H9 (cell line): ENCODE data around the gene EFTUD2. TPM values are rescaled to one million over a fixed set of nuclear protein-coding genes. Genes with fewer than 3 reads are reported as not detected.

Source experiments
- DNase-seq: peaks from one replicate; pipeline ENCODE4 v3.0.0-alpha.2; 2017
- H2AFZ ChIP-seq: one replicate; pipeline ENCODE4 v1.6.1; 2013; ENCODE audit warnings: mild to moderate bottlenecking, low read length, control low read depth, moderate library complexity
- H2AK5ac ChIP-seq: 2 replicates; pipeline ENCODE4 v1.6.1; 2013; ENCODE audit warnings: low read length, control low read depth, mixed read lengths; ENCODE audit not compliant: insufficient read length
- H2BK120ac ChIP-seq: one replicate; pipeline ENCODE4 v1.6.1; 2013; ENCODE audit warnings: low read depth, mild to moderate bottlenecking, low read length, control low read depth, inconsistent platforms; ENCODE audit not compliant: poor library complexity, severe bottlenecking
- H2BK12ac ChIP-seq: 2 replicates; pipeline ENCODE4 v1.6.1; 2013; ENCODE audit warnings: low read length, control low read depth, mixed read lengths, low read depth; ENCODE audit not compliant: insufficient read length
- H2BK15ac ChIP-seq: 2 replicates; pipeline ENCODE4 v1.6.1; 2013; ENCODE audit warnings: low read depth, low read length, control low read depth
- H2BK20ac ChIP-seq: one replicate; pipeline ENCODE4 v1.6.1; 2013; ENCODE audit warnings: low read depth, mild to moderate bottlenecking, low read length, control low read depth, inconsistent platforms; ENCODE audit not compliant: poor library complexity, severe bottlenecking
- H2BK5ac ChIP-seq: 2 replicates; pipeline ENCODE4 v1.6.1; 2013; ENCODE audit warnings: low read length, control low read depth, mixed read lengths; ENCODE audit not compliant: insufficient read length
- H3K14ac ChIP-seq: 2 replicates; pipeline ENCODE4 v1.6.1; 2013; ENCODE audit warnings: low read length, control low read depth; ENCODE audit not compliant: insufficient read depth
- H3K18ac ChIP-seq: 2 replicates; pipeline ENCODE4 v1.6.1; 2013; ENCODE audit warnings: low read depth, mild to moderate bottlenecking, mixed read lengths, low read length, control low read depth; ENCODE audit not compliant: insufficient read length
- H3K23ac ChIP-seq: 2 replicates; pipeline ENCODE4 v1.6.1; 2013; ENCODE audit warnings: low read length, control low read depth, mixed read lengths, low read depth; ENCODE audit not compliant: insufficient read length
- H3K23me2 ChIP-seq: 2 replicates; pipeline ENCODE4 v1.6.1; 2013; ENCODE audit warnings: low read depth, mild to moderate bottlenecking, mixed read lengths, low read length, control low read depth; ENCODE audit not compliant: insufficient read length, poor library complexity, severe bottlenecking
- H3K27ac ChIP-seq: 2 replicates; pipeline ENCODE4 v1.5.1; 2013; ENCODE audit warnings: low read length, control low read depth, mixed read lengths, low read depth; ENCODE audit not compliant: insufficient read length
- H3K27me3 ChIP-seq: 2 replicates; pipeline ENCODE4 v1.6.1; 2013; ENCODE audit warnings: low read length, control low read depth, inconsistent platforms; ENCODE audit not compliant: insufficient read depth
- H3K4ac ChIP-seq: 2 replicates; pipeline ENCODE4 v1.6.1; 2013; ENCODE audit warnings: low read depth, mild to moderate bottlenecking, control low read depth, inconsistent platforms, low read length, moderate library complexity
- H3K4me1 ChIP-seq: 2 replicates; pipeline ENCODE4 v1.6.1; 2013; ENCODE audit warnings: low read length, control low read depth, inconsistent platforms; ENCODE audit not compliant: insufficient read depth
- H3K4me2 ChIP-seq: 2 replicates; pipeline ENCODE4 v1.6.1; 2013; ENCODE audit warnings: low read length, control low read depth, mixed read lengths; ENCODE audit not compliant: insufficient read length, insufficient read depth
- H3K56ac ChIP-seq: 2 replicates; pipeline ENCODE4 v1.6.1; 2013; ENCODE audit warnings: low read depth, mild to moderate bottlenecking, mixed read lengths, low read length, control low read depth; ENCODE audit not compliant: insufficient read length
- H3K79me1 ChIP-seq: 2 replicates; pipeline ENCODE4 v1.6.1; 2013; ENCODE audit warnings: low read depth, mild to moderate bottlenecking, moderate library complexity, low read length, control low read depth, inconsistent platforms; ENCODE audit not compliant: insufficient read depth, poor library complexity, severe bottlenecking
- H3K79me2 ChIP-seq: 2 replicates; pipeline ENCODE4 v1.6.1; 2013; ENCODE audit warnings: low read length, control low read depth, inconsistent platforms; ENCODE audit not compliant: insufficient read depth
- H3K9ac ChIP-seq: 2 replicates; pipeline ENCODE4 v1.6.1; 2013; ENCODE audit warnings: low read length, control low read depth, mixed read lengths; ENCODE audit not compliant: insufficient read length; ENCODE audit errors: extremely low read depth
- H3K9me3 ChIP-seq: one replicate; pipeline ENCODE4 v1.6.1; 2013; ENCODE audit warnings: low read depth, low read length, inconsistent platforms; ENCODE audit not compliant: control insufficient read depth
- H3T11ph ChIP-seq: one replicate; pipeline ENCODE4 v1.6.1; 2013; ENCODE audit warnings: mild to moderate bottlenecking, low read length, control low read depth, inconsistent platforms
- H4K20me1 ChIP-seq: one replicate; pipeline ENCODE4 v1.6.1; 2013; ENCODE audit not compliant: control insufficient read depth, insufficient read length, insufficient read depth
- H4K5ac ChIP-seq: 2 replicates; pipeline ENCODE4 v1.6.1; 2013; ENCODE audit warnings: low read depth, mild to moderate bottlenecking, mixed read lengths, low read length, control low read depth; ENCODE audit not compliant: insufficient read length
- H4K8ac ChIP-seq: replicated peaks from 2 replicates; pipeline ENCODE4 v1.6.1; 2013; ENCODE audit warnings: low read length, control low read depth, mixed read lengths, low read depth; ENCODE audit not compliant: insufficient read length
- H4K91ac ChIP-seq: 2 replicates; pipeline ENCODE4 v1.6.1; 2013; ENCODE audit warnings: low read depth, mild to moderate bottlenecking, moderate library complexity, mixed read lengths, low read length, control low read depth; ENCODE audit not compliant: insufficient read length
- H3K27ac Mint-ChIP-seq, 3 experiments: 2 replicates in 2 of 3; 3 replicates in 1 of 3; pipeline ENCODE4 v1.8.0; 2020 to 2021; ENCODE audit warnings: mixed read lengths in 3 of 3, mild to moderate bottlenecking in 1 of 3, moderate library complexity in 1 of 3
- H3K27me3 Mint-ChIP-seq: 2 replicates; pipeline ENCODE4 v1.8.0; 2021; ENCODE audit warnings: low read depth, mild to moderate bottlenecking, moderate library complexity, mixed read lengths
- H3K36me3 Mint-ChIP-seq, 3 experiments: 2 replicates in 2 of 3; 3 replicates in 1 of 3; pipeline ENCODE4 v1.8.0; 2020 to 2021; ENCODE audit warnings: low read depth in 3 of 3, mixed read lengths in 3 of 3; ENCODE audit not compliant: insufficient read depth in 1 of 3
- H3K4me1 Mint-ChIP-seq, 2 experiments: 2 replicates each; pipeline ENCODE4 v1.8.0; 2020; ENCODE audit warnings: mixed read lengths in 2 of 2
- H3K4me3 Mint-ChIP-seq, 2 experiments: 2 replicates in 1 of 2; 3 replicates in 1 of 2; pipeline ENCODE4 v1.8.0; 2020 to 2021; ENCODE audit warnings: mild to moderate bottlenecking in 2 of 2, mixed read lengths in 2 of 2, moderate library complexity in 1 of 2
- H3K9me3 Mint-ChIP-seq, 2 experiments: 2 replicates in 1 of 2; 3 replicates in 1 of 2; pipeline ENCODE4 v1.8.0; 2020; ENCODE audit warnings: mild to moderate bottlenecking in 2 of 2, mixed read lengths in 2 of 2, moderate library complexity in 1 of 2
- CTCF ChIP-seq: fragments of 200-600 bp; sonication (generic); conservative IDR thresholded peaks from 3 replicates; pipeline ENCODE4 v1.8.0; 2021; ENCODE audit warnings: antibody characterized with exemption, mild to moderate bottlenecking
- whole genome bisulfite sequencing: extraction: QIAGEN DNeasy Blood & Tissue Kit; methylation state at CpG from one replicate; pipeline ENCODE4 v1.1.7; 2013; ENCODE audit warnings: missing lambda C conversion rate, low lambda C conversion rate, mixed read lengths; ENCODE audit not compliant: insufficient read length; ENCODE audit errors: extremely low coverage; 5-methylcytosine and 5-hydroxymethylcytosine counted together
- total RNA-seq: library from RNA; stranded (reverse); gene quantifications from 2 replicates; pipeline ENCODE4 v1.2.1, GENCODE V29; 2021

The EFTUD2 gene
- total RNA-seq, 1 experiment from 2014 or later: 150 TPM

GRCh38 chr17:44916781-44917241 is 17.6 kb upstream of the EFTUD2 start:
- no peak for TF ChIP-seq CTCF
- H3K4ac ChIP-seq: no peak overlapping the region
- DNase-seq: no peak
- no peak overlapping the region for H3K4me3 Mint-ChIP-seq
- no peak overlapping the region for H2BK20ac ChIP-seq
- peaks cover 4% of the 10 kb centered on the region; the same call in 1 of the 2 replicates for H3K27me3 ChIP-seq
- H3K4me1 ChIP-seq: peaks cover 7% of the 10 kb centered on the region; the same call in 1 of the 2 replicates
- no peak overlapping the region for H3K27ac ChIP-seq
- H3K9me3 Mint-ChIP-seq: no peaks in the 10 kb centered on the region
- H3K18ac ChIP-seq: no peak overlapping the region
- H2BK5ac ChIP-seq: no peak overlapping the region
- no peak overlapping the region for H4K5ac ChIP-seq
- no peak overlapping the region for H4K8ac ChIP-seq
- H3K36me3 Mint-ChIP-seq: no peaks in the 10 kb centered on the region
- no peak overlapping the region for H3K23ac ChIP-seq
- no peaks in the 10 kb centered on the region for H3K79me1 ChIP-seq
- no peak overlapping the region for H2AFZ ChIP-seq
- no peak overlapping the region for H3K4me2 ChIP-seq
- H3K14ac ChIP-seq: no peak overlapping the region; the same call in 1 of the 2 replicates
- peaks cover 49% of the 10 kb centered on the region for H3K27me3 Mint-ChIP-seq
- no peak overlapping the region for H2BK12ac ChIP-seq
- no peak overlapping the region for H3K9ac ChIP-seq
- H3K79me2 ChIP-seq: no peaks in the 10 kb centered on the region
- no peaks in the 10 kb centered on the region for H4K20me1 ChIP-seq
- H3K23me2 ChIP-seq: no peaks in the 10 kb centered on the region
- H4K91ac ChIP-seq: no peak overlapping the region
- peaks cover 15 to 17% of the 10 kb centered on the region in 2 experiments for H3K4me1 Mint-ChIP-seq
- no peak overlapping the region for H3K27ac Mint-ChIP-seq
- H3K9me3 ChIP-seq: no peaks in the 10 kb centered on the region
- H3K56ac ChIP-seq: no peak overlapping the region
- no peak overlapping the region for H3T11ph ChIP-seq
- WGBS: no CpG with 5 or more reads among the region's 10 CpGs
- H2BK120ac ChIP-seq: no peak overlapping the region
- H2BK15ac ChIP-seq: no peak overlapping the region
- H2AK5ac ChIP-seq: no peak overlapping the region
